GM19397 (cell line): ENCODE measurements around the gene HMGN5.

Experiments used
- ATAC-seq: cut with Tn5 transposase; IDR thresholded peaks from one replicate; pipeline ENCODE4 v1.9.1; 2021; ENCODE audit warnings: mild to moderate bottlenecking, moderate library complexity; ENCODE audit not compliant: unreplicated experiment

The HMGN5 gene, protein sequence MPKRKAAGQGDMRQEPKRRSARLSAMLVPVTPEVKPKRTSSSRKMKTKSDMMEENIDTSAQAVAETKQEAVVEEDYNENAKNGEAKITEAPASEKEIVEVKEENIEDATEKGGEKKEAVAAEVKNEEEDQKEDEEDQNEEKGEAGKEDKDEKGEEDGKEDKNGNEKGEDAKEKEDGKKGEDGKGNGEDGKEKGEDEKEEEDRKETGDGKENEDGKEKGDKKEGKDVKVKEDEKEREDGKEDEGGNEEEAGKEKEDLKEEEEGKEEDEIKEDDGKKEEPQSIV

DNA sequence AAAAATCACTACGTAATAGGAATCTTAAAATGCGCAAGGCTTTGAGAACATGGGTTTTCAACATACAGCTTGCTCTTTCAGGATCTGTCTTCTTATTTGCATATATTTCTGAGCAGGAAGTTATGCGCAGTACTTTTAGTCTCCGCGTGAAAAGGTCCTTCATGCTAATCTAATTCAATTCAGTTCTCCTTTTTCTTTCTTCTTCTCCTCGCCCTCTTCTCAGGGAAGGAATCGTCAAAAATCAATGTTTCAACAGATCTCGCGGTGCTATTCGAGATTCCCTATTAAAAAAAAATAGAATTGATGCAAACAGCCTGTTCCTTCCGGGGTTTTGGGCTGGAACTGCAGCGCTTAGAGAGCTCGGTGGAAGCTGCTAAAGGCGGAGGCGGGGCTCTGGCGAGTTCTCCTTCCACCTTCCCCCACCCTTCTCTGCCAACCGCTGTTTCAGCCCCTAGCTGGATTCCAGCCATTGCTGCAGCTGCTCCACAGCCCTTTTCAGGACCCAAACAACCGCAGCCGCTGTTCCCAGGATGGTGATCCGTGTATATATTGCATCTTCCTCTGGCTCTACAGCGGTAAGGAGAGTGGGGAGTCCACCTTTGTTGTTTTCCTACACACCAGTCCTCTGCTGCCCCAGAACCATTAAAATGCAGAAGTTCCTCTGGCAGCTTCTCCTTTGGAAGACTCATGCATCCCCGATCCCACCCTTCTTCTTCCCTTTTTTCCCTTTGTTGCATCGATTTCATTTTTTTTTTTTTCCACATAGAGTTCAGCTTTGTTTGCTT, at the start of gene HMGN5, which contains the start of gene SH3BGRL:
TSS of gene HMGN5 (minus strand) at position 243 of the 785 bp plus-strand sequence. CDS start 80,364 bp downstream, outside the sequence.
TSS of gene SH3BGRL (plus strand) at position 432 of the 785 bp plus-strand sequence. CDS start at position 531, 99 bp downstream.
- ATAC-seq = peak; percentile 98

DNA sequence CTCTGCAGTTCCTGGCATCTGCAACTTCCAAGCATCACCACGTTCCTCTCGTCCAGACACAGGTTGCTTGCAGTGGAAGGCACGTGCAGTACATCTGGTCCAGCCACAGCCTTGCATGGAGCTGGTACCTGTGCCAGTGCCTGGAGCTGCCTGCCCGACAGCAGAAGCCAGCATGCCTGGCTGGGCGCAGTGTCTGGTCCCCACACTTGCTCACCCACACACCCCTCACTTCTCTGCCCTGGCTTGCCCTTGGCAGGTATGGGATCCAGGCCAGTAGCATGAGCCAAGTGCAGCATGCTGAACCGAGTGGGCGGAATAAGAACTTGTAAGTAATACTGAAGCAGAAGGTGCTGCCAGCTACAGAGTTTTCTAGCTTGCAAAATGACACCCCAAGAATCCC, 40.0 kb upstream of the HMGN5 start:
- ATAC-seq = no peak

DNA sequence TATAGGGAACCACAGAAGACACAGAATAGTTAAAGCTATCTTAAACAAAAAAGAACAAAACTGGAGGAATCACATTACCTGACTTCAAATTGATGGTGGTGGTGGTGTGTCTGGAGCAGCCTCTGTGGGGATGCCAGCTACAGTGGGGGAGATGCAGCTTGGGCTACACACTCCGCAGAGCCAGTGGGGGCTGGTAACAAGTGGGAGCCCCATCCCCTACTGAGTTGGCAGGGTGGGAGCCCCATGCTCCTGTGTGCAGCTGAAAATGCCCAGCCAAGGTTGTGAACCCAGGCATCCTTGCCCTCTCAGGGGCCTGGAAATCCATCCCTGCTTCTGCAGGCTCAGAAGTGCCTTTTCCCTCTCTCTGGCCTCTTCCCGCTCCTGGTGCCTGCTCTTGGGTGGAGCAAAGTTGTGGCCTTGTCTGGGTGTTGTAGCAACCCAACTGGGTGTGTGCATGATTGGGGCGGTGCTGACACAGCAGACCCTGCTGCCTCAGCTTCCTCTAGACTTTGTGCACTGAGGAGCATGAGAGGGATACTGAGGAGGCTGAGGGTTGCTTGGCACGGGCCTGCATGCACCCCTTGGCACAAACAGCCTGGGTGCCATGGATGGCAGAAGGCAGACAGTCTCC, 39.1 kb upstream of the HMGN5 start:
- ATAC-seq = no peak

DNA sequence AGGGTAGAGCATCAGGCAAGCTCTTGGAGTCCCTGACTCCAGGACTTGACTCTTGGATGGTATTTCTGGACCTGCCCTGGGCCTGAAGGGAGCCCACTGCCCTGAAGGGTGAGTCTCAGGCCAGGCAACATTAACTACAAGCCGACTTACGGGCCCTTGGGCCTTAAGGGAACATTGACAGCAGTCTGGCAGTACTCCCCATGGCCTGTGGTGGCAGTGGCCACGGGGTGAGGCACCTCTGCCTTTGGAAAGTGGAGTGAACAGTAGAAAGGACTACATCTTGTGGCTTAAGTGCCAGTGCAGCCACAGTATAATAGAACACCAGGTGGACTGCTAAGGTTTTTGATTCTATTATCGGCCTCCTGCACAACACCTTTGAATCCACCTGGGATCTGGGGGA, 36.5 kb upstream of the HMGN5 start:
- no peak for ATAC-seq

DNA sequence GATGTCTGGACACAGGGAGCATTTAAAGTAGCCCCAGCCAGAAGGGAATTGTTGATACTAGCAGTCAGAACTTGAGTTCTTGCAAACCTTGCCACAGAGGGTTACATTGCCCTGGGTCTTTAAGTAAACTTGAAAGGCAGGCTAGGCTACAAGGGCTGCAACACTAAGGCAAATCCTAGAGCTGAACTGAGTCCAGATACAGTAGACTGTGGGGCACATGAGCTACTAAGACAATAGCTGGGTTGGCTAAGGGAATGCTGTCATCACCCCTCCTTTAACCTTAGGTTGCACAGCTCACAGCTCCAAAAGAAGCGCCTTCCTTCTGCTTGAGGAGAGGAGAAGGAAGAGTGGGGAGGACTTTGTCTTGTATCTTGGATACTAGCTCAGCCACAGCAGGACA, 35.8 kb upstream of the HMGN5 start:
- no peak for ATAC-seq

DNA sequence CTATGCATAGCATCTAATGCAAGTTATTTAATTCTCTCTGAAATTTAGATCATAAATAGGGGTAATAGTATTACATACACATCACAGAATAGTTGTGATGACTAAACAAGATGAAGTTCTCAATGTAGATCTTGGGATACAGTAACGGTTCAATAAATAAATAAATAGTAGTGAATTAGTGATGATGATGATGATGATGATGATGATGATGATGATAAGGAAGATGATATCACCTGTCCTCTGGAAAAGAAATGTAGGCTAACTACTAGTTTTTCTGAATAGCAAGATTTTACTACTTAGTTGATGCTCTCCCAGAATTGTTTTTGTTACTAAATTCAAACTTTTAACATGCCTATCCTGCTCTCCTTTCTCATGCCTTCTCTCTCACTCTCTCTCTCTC, 30.5 kb upstream of the HMGN5 start:
- ATAC-seq = no peak

DNA sequence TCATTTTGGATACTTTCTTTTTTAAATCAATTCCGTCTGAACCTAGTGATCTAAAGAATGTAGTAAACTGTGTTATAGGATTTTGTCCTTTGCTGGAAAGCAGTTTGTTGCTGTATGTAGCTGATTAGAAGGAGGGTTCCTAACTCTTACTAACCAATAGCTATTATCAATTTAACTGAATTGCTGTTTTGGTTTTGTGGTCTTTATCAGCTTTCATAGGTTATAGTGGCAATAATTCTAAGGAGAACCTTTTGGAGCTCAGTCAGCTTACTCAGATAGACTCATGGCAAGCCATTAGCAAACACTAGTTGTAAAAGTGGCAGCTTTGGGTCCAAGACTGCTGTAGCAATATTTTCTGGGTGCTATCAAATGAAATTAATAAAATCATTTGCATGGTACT, 29.8 kb upstream of the HMGN5 start:
- ATAC-seq = no peak

DNA sequence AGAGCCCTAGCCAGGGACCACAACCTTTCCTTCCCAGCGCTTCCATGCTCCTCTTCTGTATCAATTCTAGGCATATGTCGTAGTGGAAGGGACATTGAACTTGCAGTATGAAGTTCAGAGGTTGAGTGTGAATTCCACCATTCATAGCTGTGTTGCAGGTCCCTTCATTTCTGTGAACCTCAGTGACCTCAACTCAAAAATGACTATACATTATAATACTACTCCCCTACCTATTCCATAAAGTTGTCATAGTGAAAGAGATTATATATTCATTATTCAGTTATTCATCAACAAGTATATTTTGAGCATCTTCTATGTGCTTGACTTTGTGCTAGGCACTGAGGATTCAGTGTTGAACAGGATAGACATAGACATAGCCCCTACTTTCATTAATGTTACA, 28.2 kb upstream of the HMGN5 start:
- no peak for ATAC-seq

DNA sequence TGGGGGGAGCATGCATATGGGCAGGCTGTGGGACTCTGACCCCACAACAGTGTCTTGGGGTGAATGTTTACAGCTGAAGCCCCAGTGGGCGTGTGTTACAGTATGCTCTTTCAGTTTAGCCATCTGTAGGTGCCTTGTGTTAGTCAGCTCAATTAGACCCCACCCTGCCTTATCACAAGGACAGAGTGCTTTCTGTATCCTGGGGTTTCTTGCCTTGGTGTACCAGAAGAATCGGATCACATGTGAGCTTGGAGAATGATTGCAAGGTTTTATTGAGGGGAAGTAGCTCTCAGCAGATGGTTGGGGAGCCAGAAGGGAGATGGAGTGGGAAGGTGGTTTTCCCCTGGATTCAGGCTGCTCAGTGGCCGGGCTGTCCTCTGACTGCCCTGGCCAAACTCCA, 27.5 kb upstream of the HMGN5 start:
- no peak for ATAC-seq

DNA sequence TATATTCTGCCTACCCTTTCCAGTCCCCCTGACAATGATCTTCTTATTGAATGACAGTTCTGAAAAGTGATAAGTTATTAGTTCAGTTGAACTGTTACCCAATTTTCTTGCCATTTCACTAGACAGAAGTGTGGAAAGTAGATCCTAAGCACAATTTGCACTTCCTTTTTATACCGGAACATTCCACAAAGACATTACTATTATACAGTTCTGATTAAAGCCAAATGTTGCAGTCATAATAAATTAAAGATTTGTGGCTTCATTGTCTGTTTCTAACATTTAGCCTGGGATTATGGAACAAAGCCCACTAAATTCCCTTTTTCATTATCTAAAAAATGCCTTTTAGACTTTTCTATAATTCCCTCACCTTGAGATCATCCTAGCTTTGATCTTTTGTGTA, 14.0 kb upstream of the HMGN5 start:
- no peak for ATAC-seq

DNA sequence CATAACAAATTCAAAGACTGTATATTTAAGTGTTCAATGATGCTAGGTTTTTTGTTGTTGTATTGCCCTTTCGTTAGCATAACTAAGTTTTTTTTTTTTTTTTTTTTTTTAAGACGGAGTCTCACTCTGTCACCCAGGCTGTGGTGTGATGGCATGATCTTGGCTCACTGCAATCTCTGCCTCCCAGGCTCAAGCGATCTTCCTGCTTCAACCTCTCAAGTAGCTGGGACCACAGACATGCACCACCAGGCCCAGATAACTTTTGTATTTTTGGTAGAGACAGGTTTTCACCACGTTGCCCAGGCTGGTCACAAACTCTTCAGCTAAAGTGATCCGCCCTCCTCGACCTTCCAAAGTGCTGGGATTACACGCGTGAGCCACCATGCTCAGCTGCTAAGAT, 7.2 kb upstream of the HMGN5 start:
- no peak for ATAC-seq

DNA sequence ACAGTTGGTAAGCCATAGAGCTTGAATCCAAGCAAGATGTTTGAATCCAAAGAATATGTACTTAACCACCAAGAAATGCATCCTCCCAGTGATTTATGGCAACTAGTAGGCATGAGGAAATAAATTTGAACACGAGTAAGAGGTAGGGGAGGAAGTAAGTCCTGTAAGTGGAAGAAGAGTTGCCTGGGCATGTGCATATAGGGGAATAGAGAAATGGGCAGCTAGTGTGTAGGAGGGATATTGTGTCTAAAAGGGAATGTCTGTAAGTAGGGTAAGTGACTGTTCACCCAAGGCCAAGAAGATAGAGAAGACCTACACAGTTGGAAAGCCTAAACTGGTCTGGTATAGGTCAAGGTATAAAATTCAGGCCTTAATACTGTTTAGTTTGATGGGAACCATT, 4.8 kb upstream of the HMGN5 start:
- no peak for ATAC-seq

DNA sequence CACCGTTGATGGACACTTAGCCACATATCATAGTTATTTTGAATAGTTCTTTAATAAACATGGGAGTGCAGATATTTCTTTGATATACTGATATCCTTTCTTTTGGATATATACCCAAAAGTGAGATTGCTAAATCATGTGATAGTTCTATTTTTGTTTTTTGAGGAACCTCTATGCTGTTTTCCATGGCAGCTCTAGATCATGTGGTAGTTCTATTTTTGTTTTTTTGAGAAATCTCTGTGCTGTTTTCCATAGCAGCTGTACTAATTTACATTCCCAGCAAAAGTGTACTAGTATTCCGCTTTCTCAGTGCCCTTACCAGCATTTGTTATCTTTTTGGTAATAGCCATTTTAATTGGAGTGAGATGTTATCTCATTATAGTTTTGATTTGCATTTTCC, 3.8 kb upstream of the HMGN5 start:
- ATAC-seq = no peak

DNA sequence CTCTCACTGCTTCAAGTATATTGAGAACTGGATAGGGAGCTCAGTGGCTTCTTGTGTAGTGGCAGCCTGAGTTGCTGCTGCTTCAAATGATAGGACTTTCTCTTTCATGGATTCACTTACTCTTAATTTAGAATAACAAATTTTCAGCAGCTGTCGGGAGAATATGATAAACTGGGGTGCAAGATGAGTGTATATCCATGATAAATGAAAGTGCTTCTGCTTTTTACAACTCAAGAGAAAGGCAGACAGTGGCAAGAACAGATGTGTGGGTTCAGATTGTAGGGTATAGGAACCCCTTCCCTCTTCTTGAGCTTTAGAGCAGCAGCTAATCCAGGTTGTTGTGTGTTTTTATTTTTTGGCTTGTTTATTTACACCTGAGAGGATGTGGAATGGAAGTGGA, 1.2 kb upstream of the HMGN5 start:
- ATAC-seq = no peak

DNA sequence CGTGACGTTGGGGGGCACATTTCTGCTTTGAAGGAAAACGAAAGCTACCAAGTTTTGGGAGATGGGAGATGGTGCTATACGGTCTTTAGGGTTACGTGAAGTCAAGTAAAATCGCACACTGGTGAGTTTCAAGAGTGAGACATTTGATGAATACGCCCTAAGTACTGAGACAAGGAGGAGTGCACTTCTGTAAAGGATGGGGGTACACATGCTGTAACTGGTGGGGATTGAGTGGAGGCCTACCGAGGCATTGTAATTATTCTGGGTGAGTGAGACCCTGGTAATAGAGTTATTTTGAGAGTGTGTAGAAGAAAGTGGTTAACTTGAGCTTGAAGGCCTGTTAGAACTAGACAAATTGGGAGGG, 725 bp upstream of the HMGN5 start:
- no peak for ATAC-seq

DNA sequence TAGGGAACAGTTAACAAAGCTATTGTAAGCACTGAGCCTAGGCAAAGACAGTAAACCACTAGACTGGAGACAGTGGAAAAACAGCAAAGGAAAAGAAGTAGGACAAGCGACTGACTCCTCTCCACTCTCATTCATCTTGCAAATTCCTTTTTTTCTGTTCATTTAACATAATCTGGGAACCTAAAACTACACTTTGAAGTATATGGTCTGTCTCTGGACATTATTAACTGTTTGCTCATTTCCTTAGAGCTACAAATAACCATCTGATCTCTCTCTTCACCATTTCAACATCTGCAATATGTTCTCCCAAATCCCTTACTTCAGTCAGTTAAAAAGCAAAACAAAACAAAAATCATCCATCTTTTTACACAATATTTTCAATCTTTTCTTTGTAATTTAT, 642 bp downstream of the HMGN5 start:
- ATAC-seq = no peak

DNA sequence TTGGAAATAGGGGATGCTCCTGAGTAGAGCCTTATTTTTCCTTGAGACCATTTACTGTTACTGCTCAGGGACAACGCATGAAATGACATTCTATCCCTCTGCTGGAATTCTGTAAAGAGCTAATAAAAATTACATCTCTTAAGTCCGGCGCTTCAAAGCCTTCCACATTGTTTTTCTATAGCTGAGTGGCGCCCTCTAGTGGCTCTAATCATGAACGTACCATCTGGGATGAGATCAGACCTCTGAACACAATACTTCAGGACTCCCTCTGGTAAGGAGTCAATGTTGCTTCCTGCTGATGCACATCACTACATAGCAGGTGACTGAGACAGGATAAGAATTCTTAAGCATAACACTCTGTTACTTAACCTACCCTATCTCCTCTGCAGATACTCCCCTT, 6.0 kb downstream of the HMGN5 start:
- peak; percentile 83 for ATAC-seq

DNA sequence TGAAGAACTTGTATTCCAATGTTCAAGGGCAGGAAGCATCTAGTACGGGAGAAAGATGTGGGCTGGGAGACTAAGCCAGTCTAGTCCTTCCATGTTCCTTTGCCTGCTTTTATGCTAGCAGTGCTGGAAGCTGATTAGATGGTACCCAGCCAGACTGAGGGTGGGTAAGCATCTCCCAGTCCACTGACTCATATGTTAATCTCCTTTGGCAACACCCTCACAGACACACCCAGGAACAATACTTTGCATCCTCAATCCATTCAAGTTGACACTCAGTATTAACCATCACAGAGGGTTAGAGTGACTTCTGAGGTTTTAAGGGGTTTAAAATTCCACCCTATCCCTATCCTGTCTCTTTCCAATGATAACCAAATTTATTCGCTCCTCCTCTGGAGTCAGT, 6.5 kb downstream of the HMGN5 start:
- ATAC-seq = no peak

DNA sequence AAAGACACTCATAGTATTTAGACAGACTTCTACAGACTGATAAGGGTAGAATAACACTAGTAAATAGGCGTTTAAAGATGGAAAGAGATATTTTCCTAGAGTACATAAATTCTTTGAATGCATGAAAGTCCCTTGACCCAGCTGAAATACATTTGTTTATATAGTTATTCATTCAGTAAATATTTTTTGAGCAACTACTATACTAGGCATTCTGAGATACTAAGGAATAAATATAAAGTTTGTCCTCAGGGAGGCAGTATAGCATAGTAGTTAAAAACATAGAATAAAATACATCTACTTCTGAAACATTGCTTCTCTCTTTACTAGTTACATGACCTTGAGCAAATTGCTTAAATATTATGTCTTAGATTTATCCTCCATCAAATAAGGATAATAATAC, 27.4 kb downstream of the HMGN5 start:
- no peak for ATAC-seq

DNA sequence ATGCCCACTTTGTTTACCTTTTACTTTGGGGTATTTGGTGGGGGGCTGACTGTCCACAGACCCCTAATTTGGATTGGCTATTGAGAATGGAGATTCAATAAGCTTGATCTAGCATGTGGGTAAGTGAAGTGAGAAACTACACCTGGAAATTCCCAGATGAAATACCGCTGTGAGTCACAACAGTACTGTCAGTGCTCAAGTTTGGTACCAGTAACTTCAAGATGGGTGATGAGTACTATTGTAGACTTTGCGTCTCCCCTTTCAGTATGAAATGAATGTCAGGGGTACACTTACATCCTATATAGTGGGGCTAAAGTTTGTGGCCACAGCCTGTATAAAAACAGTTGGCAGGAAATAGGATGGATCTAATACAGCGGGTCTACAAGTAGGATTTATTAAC, 33.3 kb downstream of the HMGN5 start:
- ATAC-seq = no peak

DNA sequence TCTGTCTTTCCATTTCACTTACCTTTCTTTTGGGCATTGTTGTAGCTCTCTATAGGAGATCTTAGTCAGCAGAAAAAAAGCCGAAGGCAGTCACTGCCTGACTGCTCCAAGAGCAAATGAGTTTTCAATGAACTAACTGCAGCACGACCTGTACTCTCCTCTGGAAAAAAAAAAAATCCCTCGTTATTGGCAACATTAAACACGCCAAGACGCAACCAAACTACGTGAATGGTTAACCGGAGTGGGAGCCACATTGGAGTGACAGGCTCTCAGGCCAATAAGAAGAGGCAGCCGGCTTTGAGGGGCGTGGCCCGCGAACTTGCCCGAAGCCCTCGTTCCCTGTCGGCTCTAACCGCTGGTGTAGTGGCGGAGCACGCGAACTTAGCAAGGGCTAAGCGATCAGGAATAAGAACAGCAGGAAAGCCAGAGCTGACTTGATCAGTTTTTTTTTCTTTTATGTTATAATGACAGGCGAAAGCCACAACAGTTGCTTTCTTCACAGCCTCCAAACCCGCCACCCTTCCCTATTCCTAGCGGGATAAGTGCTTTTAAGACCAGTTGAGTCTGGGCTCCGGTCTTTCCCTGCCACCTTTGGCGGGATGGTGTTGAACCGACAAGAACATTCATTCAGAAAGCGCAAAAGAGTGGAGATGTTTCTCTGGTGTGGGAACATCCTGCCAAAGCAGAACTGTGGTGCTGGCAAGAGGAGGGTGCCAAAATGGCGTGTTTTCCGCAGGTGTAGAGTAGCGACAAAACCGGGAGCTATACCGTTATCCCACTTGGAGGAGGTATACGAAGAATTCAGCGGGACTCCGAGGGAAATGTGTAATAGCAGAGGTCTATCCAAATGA, 80.0 kb downstream of the HMGN5 start:
- peak; percentile 94 for ATAC-seq
